H9 (cell line): ENCODE data around the gene SCN2B. TPM values are rescaled to one million over a fixed set of nuclear protein-coding genes. Genes with fewer than 3 reads are reported as not detected.

ENCODE experiments used
- DNase-seq: peaks from one replicate; pipeline ENCODE4 v3.0.0-alpha.2; 2017
- H2AFZ ChIP-seq: one replicate; pipeline ENCODE4 v1.6.1; 2013; ENCODE audit warnings: mild to moderate bottlenecking, low read length, control low read depth, moderate library complexity
- H2AK5ac ChIP-seq: 2 replicates; pipeline ENCODE4 v1.6.1; 2013; ENCODE audit warnings: low read length, control low read depth, mixed read lengths; ENCODE audit not compliant: insufficient read length
- H2BK120ac ChIP-seq: one replicate; pipeline ENCODE4 v1.6.1; 2013; ENCODE audit warnings: low read depth, mild to moderate bottlenecking, low read length, control low read depth, inconsistent platforms; ENCODE audit not compliant: poor library complexity, severe bottlenecking
- H2BK12ac ChIP-seq: 2 replicates; pipeline ENCODE4 v1.6.1; 2013; ENCODE audit warnings: low read length, control low read depth, mixed read lengths, low read depth; ENCODE audit not compliant: insufficient read length
- H2BK15ac ChIP-seq: 2 replicates; pipeline ENCODE4 v1.6.1; 2013; ENCODE audit warnings: low read depth, low read length, control low read depth
- H2BK20ac ChIP-seq: one replicate; pipeline ENCODE4 v1.6.1; 2013; ENCODE audit warnings: low read depth, mild to moderate bottlenecking, low read length, control low read depth, inconsistent platforms; ENCODE audit not compliant: poor library complexity, severe bottlenecking
- H2BK5ac ChIP-seq: 2 replicates; pipeline ENCODE4 v1.6.1; 2013; ENCODE audit warnings: low read length, control low read depth, mixed read lengths; ENCODE audit not compliant: insufficient read length
- H3K14ac ChIP-seq: 2 replicates; pipeline ENCODE4 v1.6.1; 2013; ENCODE audit warnings: low read length, control low read depth; ENCODE audit not compliant: insufficient read depth
- H3K18ac ChIP-seq: 2 replicates; pipeline ENCODE4 v1.6.1; 2013; ENCODE audit warnings: low read depth, mild to moderate bottlenecking, mixed read lengths, low read length, control low read depth; ENCODE audit not compliant: insufficient read length
- H3K23ac ChIP-seq: 2 replicates; pipeline ENCODE4 v1.6.1; 2013; ENCODE audit warnings: low read length, control low read depth, mixed read lengths, low read depth; ENCODE audit not compliant: insufficient read length
- H3K23me2 ChIP-seq: 2 replicates; pipeline ENCODE4 v1.6.1; 2013; ENCODE audit warnings: low read depth, mild to moderate bottlenecking, mixed read lengths, low read length, control low read depth; ENCODE audit not compliant: insufficient read length, poor library complexity, severe bottlenecking
- H3K27ac ChIP-seq: 2 replicates; pipeline ENCODE4 v1.5.1; 2013; ENCODE audit warnings: low read length, control low read depth, mixed read lengths, low read depth; ENCODE audit not compliant: insufficient read length
- H3K27me3 ChIP-seq: 2 replicates; pipeline ENCODE4 v1.6.1; 2013; ENCODE audit warnings: low read length, control low read depth, inconsistent platforms; ENCODE audit not compliant: insufficient read depth
- H3K4ac ChIP-seq: 2 replicates; pipeline ENCODE4 v1.6.1; 2013; ENCODE audit warnings: low read depth, mild to moderate bottlenecking, control low read depth, inconsistent platforms, low read length, moderate library complexity
- H3K4me1 ChIP-seq: 2 replicates; pipeline ENCODE4 v1.6.1; 2013; ENCODE audit warnings: low read length, control low read depth, inconsistent platforms; ENCODE audit not compliant: insufficient read depth
- H3K4me2 ChIP-seq: 2 replicates; pipeline ENCODE4 v1.6.1; 2013; ENCODE audit warnings: low read length, control low read depth, mixed read lengths; ENCODE audit not compliant: insufficient read length, insufficient read depth
- H3K56ac ChIP-seq: 2 replicates; pipeline ENCODE4 v1.6.1; 2013; ENCODE audit warnings: low read depth, mild to moderate bottlenecking, mixed read lengths, low read length, control low read depth; ENCODE audit not compliant: insufficient read length
- H3K79me1 ChIP-seq: 2 replicates; pipeline ENCODE4 v1.6.1; 2013; ENCODE audit warnings: low read depth, mild to moderate bottlenecking, moderate library complexity, low read length, control low read depth, inconsistent platforms; ENCODE audit not compliant: insufficient read depth, poor library complexity, severe bottlenecking
- H3K79me2 ChIP-seq: 2 replicates; pipeline ENCODE4 v1.6.1; 2013; ENCODE audit warnings: low read length, control low read depth, inconsistent platforms; ENCODE audit not compliant: insufficient read depth
- H3K9ac ChIP-seq: 2 replicates; pipeline ENCODE4 v1.6.1; 2013; ENCODE audit warnings: low read length, control low read depth, mixed read lengths; ENCODE audit not compliant: insufficient read length; ENCODE audit errors: extremely low read depth
- H3K9me3 ChIP-seq: one replicate; pipeline ENCODE4 v1.6.1; 2013; ENCODE audit warnings: low read depth, low read length, inconsistent platforms; ENCODE audit not compliant: control insufficient read depth
- H3T11ph ChIP-seq: one replicate; pipeline ENCODE4 v1.6.1; 2013; ENCODE audit warnings: mild to moderate bottlenecking, low read length, control low read depth, inconsistent platforms
- H4K20me1 ChIP-seq: one replicate; pipeline ENCODE4 v1.6.1; 2013; ENCODE audit not compliant: control insufficient read depth, insufficient read length, insufficient read depth
- H4K5ac ChIP-seq: 2 replicates; pipeline ENCODE4 v1.6.1; 2013; ENCODE audit warnings: low read depth, mild to moderate bottlenecking, mixed read lengths, low read length, control low read depth; ENCODE audit not compliant: insufficient read length
- H4K8ac ChIP-seq: replicated peaks from 2 replicates; pipeline ENCODE4 v1.6.1; 2013; ENCODE audit warnings: low read length, control low read depth, mixed read lengths, low read depth; ENCODE audit not compliant: insufficient read length
- H4K91ac ChIP-seq: 2 replicates; pipeline ENCODE4 v1.6.1; 2013; ENCODE audit warnings: low read depth, mild to moderate bottlenecking, moderate library complexity, mixed read lengths, low read length, control low read depth; ENCODE audit not compliant: insufficient read length
- H3K27ac Mint-ChIP-seq, 3 experiments: 2 replicates in 2 of 3; 3 replicates in 1 of 3; pipeline ENCODE4 v1.8.0; 2020 to 2021; ENCODE audit warnings: mixed read lengths in 3 of 3, mild to moderate bottlenecking in 1 of 3, moderate library complexity in 1 of 3
- H3K27me3 Mint-ChIP-seq: 2 replicates; pipeline ENCODE4 v1.8.0; 2021; ENCODE audit warnings: low read depth, mild to moderate bottlenecking, moderate library complexity, mixed read lengths
- H3K36me3 Mint-ChIP-seq, 3 experiments: 2 replicates in 2 of 3; 3 replicates in 1 of 3; pipeline ENCODE4 v1.8.0; 2020 to 2021; ENCODE audit warnings: low read depth in 3 of 3, mixed read lengths in 3 of 3; ENCODE audit not compliant: insufficient read depth in 1 of 3
- H3K4me1 Mint-ChIP-seq, 2 experiments: 2 replicates each; pipeline ENCODE4 v1.8.0; 2020; ENCODE audit warnings: mixed read lengths in 2 of 2
- H3K4me3 Mint-ChIP-seq, 2 experiments: 2 replicates in 1 of 2; 3 replicates in 1 of 2; pipeline ENCODE4 v1.8.0; 2020 to 2021; ENCODE audit warnings: mild to moderate bottlenecking in 2 of 2, mixed read lengths in 2 of 2, moderate library complexity in 1 of 2
- H3K9me3 Mint-ChIP-seq, 2 experiments: 2 replicates in 1 of 2; 3 replicates in 1 of 2; pipeline ENCODE4 v1.8.0; 2020; ENCODE audit warnings: mild to moderate bottlenecking in 2 of 2, mixed read lengths in 2 of 2, moderate library complexity in 1 of 2
- WGBS: extraction: QIAGEN DNeasy Blood & Tissue Kit; methylation state at CpG from one replicate; pipeline ENCODE4 v1.1.7; 2013; ENCODE audit warnings: missing lambda C conversion rate, low lambda C conversion rate, mixed read lengths; ENCODE audit not compliant: insufficient read length; ENCODE audit errors: extremely low coverage; 5-methylcytosine and 5-hydroxymethylcytosine counted together
- total RNA-seq: library from RNA; stranded (reverse); gene quantifications from 2 replicates; pipeline ENCODE4 v1.2.1, GENCODE V29; 2021
- TF ChIP-seq, protein P1 (sequence below): fragments of 200-600 bp; sonication (generic); conservative IDR thresholded peaks from 3 replicates; pipeline ENCODE4 v1.8.0; 2021; ENCODE audit warnings: antibody characterized with exemption, mild to moderate bottlenecking

Gene SCN2B
- total RNA-seq, 1 experiment from 2014 or later: not detected

DNA sequence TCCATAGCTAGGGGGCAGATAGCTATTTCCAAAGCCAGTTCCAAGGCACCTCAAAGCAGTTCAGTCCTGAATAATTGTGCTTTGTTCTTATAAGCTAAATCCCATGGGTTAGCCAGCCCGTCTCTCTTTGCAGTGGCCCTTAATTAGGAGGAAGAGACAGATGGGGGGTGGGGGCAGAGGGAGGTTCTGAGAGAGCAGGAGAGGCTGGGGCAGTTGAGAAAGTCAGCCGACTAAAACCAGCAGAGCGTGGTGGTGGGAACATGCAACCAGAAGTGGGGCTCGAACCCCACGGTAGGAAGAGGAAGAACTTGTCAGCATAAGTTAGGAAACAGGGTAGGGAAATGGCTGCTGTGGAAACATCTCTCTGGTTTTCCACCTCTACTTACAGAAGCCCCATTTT is 12.9 kb downstream of the SCN2B start:
- no peaks in the 10 kb centered on the region for H3K9me3 ChIP-seq
- H4K5ac ChIP-seq: no peak overlapping the region
- no peak overlapping the region for H3K14ac ChIP-seq
- no peak overlapping the region for H4K8ac ChIP-seq
- no peak overlapping the region for H3K9ac ChIP-seq
- H3K4ac ChIP-seq: no peak overlapping the region
- H3K27ac Mint-ChIP-seq: no peak overlapping the region
- no peaks in the 10 kb centered on the region for H3K23me2 ChIP-seq
- H2BK5ac ChIP-seq: no peak overlapping the region
- H3K27ac ChIP-seq: no peak overlapping the region
- peaks cover 8% of the 10 kb centered on the region; the same call in 1 of the 2 replicates for H3K27me3 ChIP-seq
- TF ChIP-seq, protein P1, sequence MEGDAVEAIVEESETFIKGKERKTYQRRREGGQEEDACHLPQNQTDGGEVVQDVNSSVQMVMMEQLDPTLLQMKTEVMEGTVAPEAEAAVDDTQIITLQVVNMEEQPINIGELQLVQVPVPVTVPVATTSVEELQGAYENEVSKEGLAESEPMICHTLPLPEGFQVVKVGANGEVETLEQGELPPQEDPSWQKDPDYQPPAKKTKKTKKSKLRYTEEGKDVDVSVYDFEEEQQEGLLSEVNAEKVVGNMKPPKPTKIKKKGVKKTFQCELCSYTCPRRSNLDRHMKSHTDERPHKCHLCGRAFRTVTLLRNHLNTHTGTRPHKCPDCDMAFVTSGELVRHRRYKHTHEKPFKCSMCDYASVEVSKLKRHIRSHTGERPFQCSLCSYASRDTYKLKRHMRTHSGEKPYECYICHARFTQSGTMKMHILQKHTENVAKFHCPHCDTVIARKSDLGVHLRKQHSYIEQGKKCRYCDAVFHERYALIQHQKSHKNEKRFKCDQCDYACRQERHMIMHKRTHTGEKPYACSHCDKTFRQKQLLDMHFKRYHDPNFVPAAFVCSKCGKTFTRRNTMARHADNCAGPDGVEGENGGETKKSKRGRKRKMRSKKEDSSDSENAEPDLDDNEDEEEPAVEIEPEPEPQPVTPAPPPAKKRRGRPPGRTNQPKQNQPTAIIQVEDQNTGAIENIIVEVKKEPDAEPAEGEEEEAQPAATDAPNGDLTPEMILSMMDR: no peak
- no peak overlapping the region for H2BK120ac ChIP-seq
- no peak overlapping the region for H2AK5ac ChIP-seq
- H3K79me1 ChIP-seq: no peaks in the 10 kb centered on the region
- no peaks in the 10 kb centered on the region for H3K9me3 Mint-ChIP-seq
- no peak overlapping the region for H2BK12ac ChIP-seq
- no peak overlapping the region for H3K4me3 Mint-ChIP-seq
- no peaks in the 10 kb centered on the region for H3K79me2 ChIP-seq
- no peak overlapping the region for H3K4me2 ChIP-seq
- H3K18ac ChIP-seq: no peak overlapping the region
- H2AFZ ChIP-seq: no peak overlapping the region
- no peak overlapping the region for H3K56ac ChIP-seq
- no peak overlapping the region for H2BK20ac ChIP-seq
- H2BK15ac ChIP-seq: no peak overlapping the region
- H3K27me3 Mint-ChIP-seq: peaks cover 91% of the 10 kb centered on the region
- WGBS: no CpG with 5 or more reads among the region's 5 CpGs
- 0 out of 2 replicates have a peak, but pooled peaks cover 3% of the 10 kb centered on the region for H3K4me1 ChIP-seq
- DNase-seq: no peak
- H4K20me1 ChIP-seq: no peaks in the 10 kb centered on the region
- no peak overlapping the region for H3K23ac ChIP-seq
- no peaks in the 10 kb centered on the region for H3K36me3 Mint-ChIP-seq
- H3K4me1 Mint-ChIP-seq: peaks cover 7 to 13% of the 10 kb centered on the region in 2 experiments
- H4K91ac ChIP-seq: no peak overlapping the region
- no peak overlapping the region for H3T11ph ChIP-seq
